Uterus (tissue), 2 donors: Measurements from ENCODE around the gene NRSN2.
"Not testable (repeated sequence)": the region's sequence is repeated elsewhere in the genome, so short reads cannot be mapped to it uniquely, and the experiment has no call there.

ENCODE experiments used
- POLR2A ChIP-seq, 2 donors: fragments of 450-650 bp; IDR thresholded peaks; one replicate each; pipeline ENCODE4 v1.6.1; 2016; ENCODE audit warnings: antibody characterized with exemption in 2 of 2, mild to moderate bottlenecking in 1 of 2, moderate library complexity in 1 of 2
- TF ChIP-seq, protein P1 (sequence below), 4 experiments: fragments of 200-600 bp in 2 of 4; fragments of 450-650 bp in 2 of 4; sonication (generic) in 2 of 4; IDR thresholded peaks; one replicate each; pipeline ENCODE4 v1.5.1; 2016 to 2019; ENCODE audit warnings: antibody characterized with exemption in 4 of 4, mild to moderate bottlenecking in 2 of 4, moderate library complexity in 1 of 4

DNA sequence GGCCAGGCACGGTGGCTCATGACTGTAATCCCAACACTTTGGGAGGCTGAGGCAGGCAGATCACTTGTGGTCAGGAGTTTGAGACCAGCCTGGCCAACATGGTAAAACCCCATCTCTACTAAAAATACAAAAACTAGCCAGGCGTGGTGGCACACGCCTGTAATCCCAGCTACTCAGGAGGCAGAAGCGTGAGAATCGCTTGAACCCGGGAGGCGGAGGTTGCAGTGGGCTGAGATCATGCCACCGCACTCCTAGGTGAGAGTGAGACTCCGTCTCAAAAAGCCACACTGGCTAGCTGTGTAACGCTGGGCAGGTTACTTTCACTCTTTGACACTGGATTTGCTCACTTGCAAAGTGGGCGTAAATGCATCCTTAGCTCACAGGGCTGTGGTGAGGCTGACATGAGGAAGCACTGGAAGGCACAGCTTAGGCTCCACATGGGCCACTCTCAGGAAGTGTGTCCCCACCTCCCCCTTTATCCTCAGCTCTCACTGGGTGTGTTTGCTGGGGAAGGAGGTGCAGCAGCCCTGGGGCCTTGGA is 25.7 kb downstream of the NRSN2 start:
- TF ChIP-seq, protein P1, sequence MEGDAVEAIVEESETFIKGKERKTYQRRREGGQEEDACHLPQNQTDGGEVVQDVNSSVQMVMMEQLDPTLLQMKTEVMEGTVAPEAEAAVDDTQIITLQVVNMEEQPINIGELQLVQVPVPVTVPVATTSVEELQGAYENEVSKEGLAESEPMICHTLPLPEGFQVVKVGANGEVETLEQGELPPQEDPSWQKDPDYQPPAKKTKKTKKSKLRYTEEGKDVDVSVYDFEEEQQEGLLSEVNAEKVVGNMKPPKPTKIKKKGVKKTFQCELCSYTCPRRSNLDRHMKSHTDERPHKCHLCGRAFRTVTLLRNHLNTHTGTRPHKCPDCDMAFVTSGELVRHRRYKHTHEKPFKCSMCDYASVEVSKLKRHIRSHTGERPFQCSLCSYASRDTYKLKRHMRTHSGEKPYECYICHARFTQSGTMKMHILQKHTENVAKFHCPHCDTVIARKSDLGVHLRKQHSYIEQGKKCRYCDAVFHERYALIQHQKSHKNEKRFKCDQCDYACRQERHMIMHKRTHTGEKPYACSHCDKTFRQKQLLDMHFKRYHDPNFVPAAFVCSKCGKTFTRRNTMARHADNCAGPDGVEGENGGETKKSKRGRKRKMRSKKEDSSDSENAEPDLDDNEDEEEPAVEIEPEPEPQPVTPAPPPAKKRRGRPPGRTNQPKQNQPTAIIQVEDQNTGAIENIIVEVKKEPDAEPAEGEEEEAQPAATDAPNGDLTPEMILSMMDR (IDR thresholded peaks at IDR 0.05) = not testable (repeated sequence)
- not testable (repeated sequence) for TF ChIP-seq POLR2A (IDR thresholded peaks at IDR 0.05)
